Naive B cell (primary cell): ENCODE data around the gene ARL16. TPM values are rescaled to one million over a fixed set of nuclear protein-coding genes. Genes with fewer than 3 reads are reported as not detected.

Experiments
- polyA plus RNA-seq, 6 donors: library from polyadenylated mRNA; unstranded; fragments of 300-500 nt; fragmentation: Illumina TruSeq; gene quantifications; one replicate each; pipeline ENCODE4 v1.2.3, GENCODE V29; 2021; ENCODE audit warnings: low read depth in 6 of 6

The ARL16 gene
- polyA plus RNA-seq, 6 donors from 2014 or later: 32.8 to 101 (median 37.6) TPM

Other genes with a start within 250 kb of the ARL16 start
- gene ACTG1, start 171.0 kb downstream of the ARL16 start, polyA plus RNA-seq: 1,000 to 10,000 TPM in 1 of 6 donors, 100 to 1,000 TPM in 5; 664 to 1,094 (median 872) TPM
- under 1 TPM in 5 of 6 donors, not detected in 1; 0.17 to 0.59 (median 0.39) TPM for gene FSCN2, start 155.4 kb downstream of the ARL16 start, polyA plus RNA-seq
- gene FAAP100, start 131.4 kb downstream of the ARL16 start, polyA plus RNA-seq: 10 to 100 TPM; 12.5 to 31.2 (median 15.1) TPM
- gene NPLOC4, start 46.7 kb downstream of the ARL16 start, polyA plus RNA-seq: 10 to 100 TPM; 49.2 to 76.6 (median 57.7) TPM
- gene TSPAN10, start 46.6 kb downstream of the ARL16 start, polyA plus RNA-seq: under 1 TPM in 5 of 6 donors, not detected in 1; 0.34 to 0.92 (median 0.86) TPM
- gene PDE6G, start 27.3 kb downstream of the ARL16 start, polyA plus RNA-seq: 10 to 100 TPM in 1 of 6 donors, 1 to 10 TPM in 5; 2.1 to 16.1 (median 5.1) TPM
- gene OXLD1, start 17.2 kb downstream of the ARL16 start, polyA plus RNA-seq: 10 to 100 TPM; 63.9 to 77.5 (median 69.6) TPM
- gene CCDC137, start 17.1 kb downstream of the ARL16 start, polyA plus RNA-seq: 10 to 100 TPM in 4 of 6 donors, 1 to 10 TPM in 2; 3.2 to 29.4 (median 12.3) TPM
- 10 to 100 TPM; 11.3 to 47.6 (median 21.7) TPM for gene HGS, start 214 bp upstream of the ARL16 start, polyA plus RNA-seq
- gene MRPL12, start 19.6 kb upstream of the ARL16 start, polyA plus RNA-seq: 10 to 100 TPM; 33.7 to 51.6 (median 42.3) TPM
- 1 to 10 TPM in 4 of 6 donors, under 1 TPM in 1, not detected in 1; 0.92 to 5.0 (median 2.3) TPM for gene SLC25A10, start 28.5 kb upstream of the ARL16 start, polyA plus RNA-seq
- gene GCGR, start 120.4 kb upstream of the ARL16 start, polyA plus RNA-seq: not detected
- gene MCRIP1, start 149.5 kb upstream of the ARL16 start, polyA plus RNA-seq: 100 to 1,000 TPM in 1 of 6 donors, 10 to 100 TPM in 5; 66.2 to 114 (median 77.4) TPM
- under 1 TPM in 2 of 6 donors, not detected in 4; 0.18 to 0.64 TPM for gene PPP1R27, start 151.3 kb upstream of the ARL16 start, polyA plus RNA-seq
- 100 to 1,000 TPM; 139 to 192 (median 158) TPM for gene P4HB, start 176.7 kb upstream of the ARL16 start, polyA plus RNA-seq
- gene ARHGDIA, start 187.5 kb upstream of the ARL16 start, polyA plus RNA-seq: 100 to 1,000 TPM in 1 of 6 donors, 10 to 100 TPM in 5; 42.9 to 116 (median 78.3) TPM
- gene ALYREF, start 207.8 kb upstream of the ARL16 start, polyA plus RNA-seq: 10 to 100 TPM; 25.5 to 53.9 (median 41.7) TPM
- 100 to 1,000 TPM; 208 to 260 (median 218) TPM for gene ANAPC11, start 207.9 kb upstream of the ARL16 start, polyA plus RNA-seq
- gene NPB, start 218.4 kb upstream of the ARL16 start, polyA plus RNA-seq: under 1 TPM in 1 of 6 donors, not detected in 5; 0.24 TPM
- 10 to 100 TPM; 19.0 to 28.4 (median 21.2) TPM for gene PCYT2, start 227.6 kb upstream of the ARL16 start, polyA plus RNA-seq
- gene SIRT7, start 234.4 kb upstream of the ARL16 start, polyA plus RNA-seq: 10 to 100 TPM; 23.6 to 41.3 (median 30.6) TPM
- gene MAFG, start 243.9 kb upstream of the ARL16 start, polyA plus RNA-seq: 1 to 10 TPM; 3.4 to 6.7 (median 4.7) TPM